GM12878 (cell line): ENCODE results near the gene PSMD1. TPM values are rescaled to one million over a fixed set of nuclear protein-coding genes. Genes with fewer than 3 reads are reported as not detected.

ENCODE experiments used
- ATF3 ChIP-seq: IDR thresholded peaks from 2 replicates; pipeline ENCODE4 v1.6.1; 2011; ENCODE audit warnings: low read depth, mild to moderate bottlenecking, low read length, moderate library complexity, borderline replicate concordance; ENCODE audit errors: extremely low read depth
- BMI1 ChIP-seq: fragments of 450-650 bp; IDR thresholded peaks from 2 replicates; pipeline ENCODE4 v1.6.1; 2016; ENCODE audit warnings: mild to moderate bottlenecking, moderate library complexity, borderline replicate concordance
- CBX5 ChIP-seq: sonication (generic); IDR thresholded peaks from 2 replicates; pipeline ENCODE4 v1.6.1; 2016; ENCODE audit warnings: low read depth, moderate library complexity, mild to moderate bottlenecking, inconsistent platforms
- EGR1 ChIP-seq, 2 experiments: IDR thresholded peaks; 1 replicate in 1 of 2; 2 replicates in 1 of 2; pipeline ENCODE4 v1.6.1; 2011 to 2012; ENCODE audit warnings: low read depth in 2 of 2, low read length in 2 of 2, borderline replicate concordance in 1 of 2, mild to moderate bottlenecking in 1 of 2, moderate library complexity in 1 of 2
- FOXM1 ChIP-seq: IDR thresholded peaks from 2 replicates; pipeline ENCODE4 v1.6.1; 2012; ENCODE audit warnings: low read depth, mild to moderate bottlenecking, inconsistent platforms, low read length, moderate library complexity
- MEF2A ChIP-seq: IDR thresholded peaks from 2 replicates; pipeline ENCODE4 v1.6.1; 2011; ENCODE audit warnings: low read depth, mild to moderate bottlenecking, low read length, moderate library complexity; ENCODE audit not compliant: insufficient read depth
- PBX3 ChIP-seq: IDR thresholded peaks from 2 replicates; pipeline ENCODE4 v1.6.1; 2011; ENCODE audit warnings: mild to moderate bottlenecking, low read depth, low read length, moderate library complexity; ENCODE audit not compliant: insufficient replicate concordance
- POLR2AphosphoS5 ChIP-seq: IDR thresholded peaks from 2 replicates; pipeline ENCODE4 v1.6.1; 2011; ENCODE audit warnings: mild to moderate bottlenecking, low read length, inconsistent platforms
- STAT1 ChIP-seq: fragments of 450-650 bp; conservative IDR thresholded peaks from 2 replicates; pipeline ENCODE4 v1.6.1; 2014; ENCODE audit warnings: antibody characterized with exemption, mild to moderate bottlenecking
- polyA plus RNA-seq, 11 experiments: library from polyadenylated mRNA; depleted of rRNA in 4 of 11; unstranded in 6 of 11; stranded (reverse) in 5 of 11; fragments of >200 nt; fragmentation: Nextera tagmentation in 4 of 11; fragmentation: Illumina TruSeq in 1 of 11; extraction: Ambion mirVana in 4 of 11; extraction: Trizol in 1 of 11; gene quantifications; 1 replicate in 1 of 11; 2 replicates in 10 of 11; pipeline versions ENCODE4 v1.2.1 to v1.2.3, GENCODE V29; 2011 to 2016; ENCODE audit warnings: inconsistent platforms in 2 of 11, missing spikeins in 2 of 11, low read depth in 1 of 11
- total RNA-seq, 4 experiments: library from RNA; depleted of rRNA in 3 of 4; stranded (reverse); fragments of >200 nt in 3 of 4; fragmentation: Illumina TruSeq in 1 of 4; extraction: Trizol in 1 of 4; gene quantifications; 2 replicates each; pipeline versions ENCODE4 v1.2.1 to v1.2.3, GENCODE V29; 2013 to 2021
- TF ChIP-seq, protein P1 (sequence below): fragments of 450-650 bp; formaldehyde crosslinking; IDR thresholded peaks from 2 replicates; pipeline ENCODE4 v1.4.0; 2022; ENCODE audit warnings: mild to moderate bottlenecking, moderate library complexity
- TF ChIP-seq, protein P2 (sequence below): fragments of 450-650 bp; IDR thresholded peaks from 2 replicates; pipeline ENCODE4 v1.6.1; 2016; ENCODE audit warnings: mild to moderate bottlenecking

PSMD1 gene
- total and polyA plus RNA-seq, 10 of the 15 experiments (the other 5 are each of a cell fraction or from before 2014, with no cell fraction given) = 87.4 to 220 (median 139) TPM

DNA sequence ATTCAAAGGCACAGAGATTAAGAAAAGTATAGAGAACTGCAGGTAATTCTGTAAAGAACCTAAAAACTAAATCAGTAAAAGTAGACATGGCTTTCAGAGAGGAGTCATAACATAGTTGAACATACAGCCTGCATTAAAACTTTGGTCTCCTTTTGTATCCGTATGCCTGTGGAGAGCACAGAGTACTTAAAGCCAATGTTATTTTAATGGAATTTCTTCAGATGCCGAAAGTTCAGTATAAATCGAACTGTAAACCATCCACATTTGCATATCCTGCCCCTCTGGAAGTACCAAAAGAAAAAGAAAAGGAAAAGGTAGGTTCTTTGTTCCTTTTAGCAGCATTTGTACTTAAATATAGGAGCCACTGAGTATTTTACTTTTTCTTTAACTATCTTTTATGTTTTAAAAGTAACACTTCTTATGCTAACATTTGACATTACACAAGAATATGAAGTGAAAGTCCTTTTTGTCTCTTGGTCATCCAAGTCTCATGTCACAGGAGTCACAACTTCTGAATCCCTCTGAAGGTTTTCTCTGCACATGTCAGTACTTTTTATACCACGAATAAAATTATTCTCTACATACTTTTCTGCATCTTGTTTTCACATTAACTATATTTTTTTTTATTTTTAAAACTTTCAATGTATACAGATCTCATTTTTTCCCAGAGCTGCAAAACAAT is 106.9 kb downstream of the PSMD1 start (continued):
- TF ChIP-seq, protein P1, sequence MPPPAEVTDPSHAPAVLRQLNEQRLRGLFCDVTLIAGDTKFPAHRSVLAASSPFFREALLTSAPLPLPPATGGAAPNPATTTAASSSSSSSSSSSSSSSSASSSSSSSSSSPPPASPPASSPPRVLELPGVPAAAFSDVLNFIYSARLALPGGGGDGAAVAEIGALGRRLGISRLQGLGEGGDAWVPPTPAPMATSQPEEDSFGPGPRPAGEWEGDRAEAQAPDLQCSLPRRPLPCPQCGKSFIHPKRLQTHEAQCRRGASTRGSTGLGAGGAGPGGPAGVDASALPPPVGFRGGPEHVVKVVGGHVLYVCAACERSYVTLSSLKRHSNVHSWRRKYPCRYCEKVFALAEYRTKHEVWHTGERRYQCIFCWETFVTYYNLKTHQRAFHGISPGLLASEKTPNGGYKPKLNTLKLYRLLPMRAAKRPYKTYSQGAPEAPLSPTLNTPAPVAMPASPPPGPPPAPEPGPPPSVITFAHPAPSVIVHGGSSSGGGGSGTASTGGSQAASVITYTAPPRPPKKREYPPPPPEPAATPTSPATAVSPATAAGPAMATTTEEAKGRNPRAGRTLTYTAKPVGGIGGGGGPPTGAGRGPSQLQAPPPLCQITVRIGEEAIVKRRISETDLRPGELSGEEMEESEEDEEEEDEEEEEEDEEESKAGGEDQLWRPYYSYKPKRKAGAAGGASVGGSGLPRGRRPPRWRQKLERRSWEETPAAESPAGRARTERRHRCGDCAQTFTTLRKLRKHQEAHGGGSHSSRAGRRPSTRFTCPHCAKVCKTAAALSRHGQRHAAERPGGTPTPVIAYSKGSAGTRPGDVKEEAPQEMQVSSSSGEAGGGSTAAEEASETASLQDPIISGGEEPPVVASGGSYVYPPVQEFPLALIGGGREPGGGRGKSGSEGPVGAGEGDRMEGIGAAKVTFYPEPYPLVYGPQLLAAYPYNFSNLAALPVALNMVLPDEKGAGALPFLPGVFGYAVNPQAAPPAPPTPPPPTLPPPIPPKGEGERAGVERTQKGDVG (CRISPR knock-in tag) = no peak
- TF ChIP-seq EGR1 (IDR thresholded peaks at IDR 0.05; ENCODE audit: borderline replicate concordance in 1 of 2, low read depth in 2 of 2, low read length in 2 of 2) (no peak), CBX5 (no peak), POLR2AphosphoS5 (no peak), PBX3 (no peak), BMI1 (no peak), ATF3 (no peak), STAT1 (no peak), MEF2A (no peak), FOXM1 (no peak)
- TF ChIP-seq, protein P2, sequence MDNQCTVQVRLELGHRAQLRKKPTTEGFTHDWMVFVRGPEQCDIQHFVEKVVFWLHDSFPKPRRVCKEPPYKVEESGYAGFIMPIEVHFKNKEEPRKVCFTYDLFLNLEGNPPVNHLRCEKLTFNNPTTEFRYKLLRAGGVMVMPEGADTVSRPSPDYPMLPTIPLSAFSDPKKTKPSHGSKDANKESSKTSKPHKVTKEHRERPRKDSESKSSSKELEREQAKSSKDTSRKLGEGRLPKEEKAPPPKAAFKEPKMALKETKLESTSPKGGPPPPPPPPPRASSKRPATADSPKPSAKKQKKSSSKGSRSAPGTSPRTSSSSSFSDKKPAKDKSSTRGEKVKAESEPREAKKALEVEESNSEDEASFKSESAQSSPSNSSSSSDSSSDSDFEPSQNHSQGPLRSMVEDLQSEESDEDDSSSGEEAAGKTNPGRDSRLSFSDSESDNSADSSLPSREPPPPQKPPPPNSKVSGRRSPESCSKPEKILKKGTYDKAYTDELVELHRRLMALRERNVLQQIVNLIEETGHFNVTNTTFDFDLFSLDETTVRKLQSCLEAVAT = no peak
